Activated CD4-positive, CD25-positive, alpha-beta regulatory T cell treated with anti-CD3 and anti-CD28 coated beads, Interleukin-2, amount 50 U/mL, for 16 hours (primary cell): ENCODE data around the gene ZNF428.

ENCODE experiments used
- DNase-seq: peaks from one replicate; pipeline ENCODE4 v3.0.0-alpha.2; 2020; ENCODE audit warnings: low read depth, low spot score

Gene ZNF428

DNA sequence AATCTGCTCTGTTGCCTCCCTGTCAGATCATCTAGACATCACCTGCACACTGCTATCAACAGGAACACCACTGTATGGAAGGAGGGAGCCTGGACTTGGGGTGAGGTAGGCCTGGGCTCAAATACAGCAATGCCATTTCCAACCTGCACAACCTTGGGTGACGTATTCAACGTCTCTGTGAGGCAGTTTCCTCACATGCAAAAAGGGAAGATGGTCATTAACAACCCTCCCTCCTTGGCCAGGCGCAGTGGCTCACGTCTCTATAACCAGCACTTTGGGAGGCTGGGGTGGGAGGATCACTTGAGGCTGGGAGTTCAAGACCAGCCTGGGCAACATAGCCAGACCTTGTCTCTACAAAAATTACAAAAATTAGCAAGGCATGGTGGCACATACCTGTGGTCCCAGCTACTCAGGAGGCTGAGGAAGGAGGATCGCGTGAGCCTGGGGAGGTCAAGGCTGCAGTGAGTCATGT is 57.2 kb downstream of the ZNF428 start:
- DNase-seq = no peak

- DNase-seq = no peak
Measured at GRCh38 chr19:43561139-43561970, 58.1 kb downstream of the ZNF428 start.

DNA sequence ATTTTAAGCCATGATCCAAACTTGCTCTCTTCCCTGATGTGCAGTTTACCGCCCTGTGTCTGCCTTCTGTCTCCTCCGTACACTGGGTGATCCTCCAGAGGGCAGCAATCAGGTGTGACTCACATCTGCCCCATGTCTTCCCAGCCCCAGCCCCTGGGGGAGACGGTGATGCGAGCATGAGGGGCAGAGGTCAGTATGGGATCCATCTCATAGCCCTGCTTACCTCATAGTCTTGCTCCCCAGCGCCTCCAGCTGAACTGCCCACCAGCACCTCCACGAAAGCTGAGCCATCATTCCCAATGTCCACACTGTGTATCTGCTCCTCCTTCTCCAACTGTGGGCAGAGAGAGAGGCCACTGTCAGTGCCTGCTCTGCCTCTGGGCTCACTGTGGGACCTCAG is 58.7 kb downstream of the ZNF428 start:
- no peak for DNase-seq
